ENCODE results near the gene PHF20. TPM values are rescaled to one million over a fixed set of nuclear protein-coding genes. Genes with fewer than 3 reads are reported as not detected.
"Not testable (repeated sequence)": the region's sequence is repeated elsewhere in the genome, so short reads cannot be mapped to it uniquely, and the experiment has no call there.

Gene PHF20
- total and polyA plus RNA-seq, 9 donors, result 17.6 to 70.0 (median 47.0) TPM

DNA sequence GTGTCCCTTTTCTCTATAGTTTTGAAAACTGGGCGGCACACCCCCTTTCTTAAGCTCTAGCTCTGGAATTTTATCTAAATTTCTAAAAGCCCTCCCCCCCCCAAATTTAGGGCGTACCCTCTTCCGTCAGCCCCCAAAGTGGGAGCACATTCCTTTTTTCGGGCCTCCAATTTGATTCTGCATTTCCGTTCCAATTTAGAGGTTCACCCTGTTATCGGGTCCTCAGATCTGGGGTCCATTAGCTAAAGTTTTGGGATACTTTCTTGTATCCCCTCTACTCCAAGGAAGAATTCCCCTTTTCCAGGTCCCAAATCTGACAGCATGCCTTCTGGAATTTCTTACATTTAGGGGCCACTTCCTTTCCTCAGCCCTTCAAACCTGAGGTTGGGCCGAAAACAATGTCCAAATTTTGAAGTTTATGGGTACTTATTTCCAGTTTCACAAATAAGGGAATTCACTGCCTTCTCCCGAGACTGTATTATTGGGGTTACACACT lies 796 bp downstream of the PHF20 start:
- H3K27me3 ChIP-seq, result no peaks in the 10 kb centered on the region
- intact Hi-C loops (cut with DNase I), result no loop called here
- 12 to 15% (median 13%) methylated on average over 8 of the region's 8 CpGs for WGBS, 3 donors
- no peaks in the 10 kb centered on the region for H3K9me3 ChIP-seq
- peak overlapping the region; percentile 85 to 88 for H3K27ac ChIP-seq
- TF ChIP-seq EP300 (IDR thresholded peaks at IDR 0.05) (no peak), POLR2A (IDR thresholded peaks at IDR 0.05) (no peak), CTCF (IDR thresholded peaks at IDR 0.05) (no peak)
- H3K4me1 ChIP-seq (ENCODE audit: insufficient read depth), result peaks cover 13% of the 10 kb centered on the region
- H3K36me3 ChIP-seq, result no peaks in the 10 kb centered on the region
- DNase-seq, result no peak
- peak overlapping the region; percentile 67 for H3K4me3 ChIP-seq

DNA sequence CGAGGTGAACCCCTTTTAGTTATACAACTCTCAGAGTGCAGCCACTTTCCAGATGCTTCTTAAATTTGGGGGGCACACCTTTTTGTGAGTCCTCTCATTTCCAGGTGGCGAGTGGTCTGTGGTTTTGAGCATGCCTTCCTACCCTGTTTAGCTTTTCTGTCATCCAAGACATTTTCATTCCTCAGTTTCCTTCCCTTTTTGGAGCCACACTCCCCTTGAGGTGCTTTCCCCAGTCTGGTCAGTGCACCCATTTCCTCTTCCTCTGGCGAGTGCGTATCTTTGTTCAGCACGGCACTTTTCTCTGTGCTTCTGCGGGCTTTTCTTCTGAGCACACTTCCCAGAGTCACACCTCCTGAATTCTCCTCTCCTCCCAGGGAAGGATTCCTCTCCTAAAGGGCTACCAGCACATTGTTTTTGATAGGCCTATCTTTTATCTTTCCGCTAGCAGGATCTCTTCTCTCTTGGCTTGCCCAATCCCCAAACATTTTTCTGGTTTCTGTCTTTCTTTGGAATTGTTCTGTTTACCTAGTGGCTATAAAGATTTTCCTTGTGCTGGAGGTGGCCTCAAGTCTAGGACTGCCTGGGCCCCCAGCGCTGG lies 1.4 kb downstream of the PHF20 start:
- 53 to 60% (median 59%) methylated on average over 8 of the region's 8 CpGs for WGBS, 3 donors
- intact Hi-C loops (cut with DNase I), result no loop called here
- Histone ChIP-seq H3K4me1 (ENCODE audit: insufficient read depth) (peaks cover 13% of the 10 kb centered on the region), H3K36me3 (no peaks in the 10 kb centered on the region), H3K27me3 (no peaks in the 10 kb centered on the region), H3K4me3 (no peak overlapping the region), H3K9me3 (no peaks in the 10 kb centered on the region), H3K27ac (peak overlapping the region in 1 of 2 donors; percentile 88)
- no peak for TF ChIP-seq POLR2A (IDR thresholded peaks at IDR 0.05)
- peak in 1 of 5 donors; percentile 31 for DNase-seq

DNA sequence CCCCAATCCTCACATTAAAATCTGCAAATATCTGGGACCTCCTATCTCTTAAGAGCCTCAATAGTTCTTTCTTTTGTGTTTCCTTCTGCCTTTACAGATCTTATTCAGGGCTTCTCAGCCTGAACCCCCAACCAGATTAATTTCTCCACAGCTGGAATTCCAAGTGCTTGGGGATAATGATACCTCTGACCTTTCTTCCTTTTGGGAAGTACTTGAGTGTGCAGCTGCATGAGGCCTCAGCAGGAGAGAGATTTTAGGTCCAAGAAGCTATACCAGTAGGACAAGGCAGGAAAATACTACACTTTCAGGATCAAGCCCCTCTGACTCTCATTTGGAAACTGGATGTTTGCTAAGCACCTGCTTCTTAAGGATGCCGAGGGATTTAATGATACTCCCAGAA lies 2.6 kb downstream of the PHF20 start:
- DNase-seq, result no peak
- no peak overlapping the region for H3K27ac ChIP-seq

DNA sequence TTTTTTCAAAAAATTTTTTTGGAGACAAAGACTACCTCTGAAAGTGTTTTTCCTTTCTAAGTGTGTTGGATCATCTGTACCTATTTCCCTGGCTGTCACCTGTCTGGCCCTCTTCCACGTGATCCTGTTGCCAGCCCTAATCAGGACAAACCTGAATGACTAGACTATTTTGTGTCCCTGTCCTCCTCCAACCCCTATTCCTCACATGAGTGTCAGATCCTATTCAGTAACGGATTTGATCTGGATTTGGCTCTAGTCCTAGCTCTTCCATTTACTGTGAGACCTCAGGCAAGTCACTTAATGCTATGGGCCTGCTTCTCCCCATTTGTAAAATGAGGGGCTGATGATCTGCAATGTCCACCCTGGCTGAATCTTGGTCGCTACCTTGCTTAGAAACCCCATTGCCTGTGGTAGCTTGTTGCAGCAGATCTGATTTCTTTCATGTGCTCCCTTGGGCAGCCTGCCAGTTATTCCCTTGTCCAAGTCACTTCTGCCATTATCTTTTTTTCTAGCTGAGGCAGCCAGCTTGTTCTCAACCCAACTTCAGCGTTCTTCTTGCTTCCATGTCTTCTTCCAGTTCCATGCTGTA lies 4.8 kb downstream of the PHF20 start:
- H3K27ac ChIP-seq, result no peak overlapping the region

More for the DNA sequence above, 2.6 kb downstream of the PHF20 start:
- Histone ChIP-seq H3K4me1 (ENCODE audit: insufficient read depth) (peaks cover 13% of the 10 kb centered on the region), H3K4me3 (no peak overlapping the region), H3K27me3 (no peaks in the 10 kb centered on the region), H3K9me3 (no peaks in the 10 kb centered on the region), H3K36me3 (no peaks in the 10 kb centered on the region)
- 70 to 81% (median 80%) methylated on average over 1 of the region's 1 CpG for WGBS, 3 donors
- TF ChIP-seq POLR2A (IDR thresholded peaks at IDR 0.05) (no peak), EP300 (IDR thresholded peaks at IDR 0.05) (no peak), CTCF (IDR thresholded peaks at IDR 0.05) (no peak)
- intact Hi-C loops (cut with DNase I), result no loop called here

DNA sequence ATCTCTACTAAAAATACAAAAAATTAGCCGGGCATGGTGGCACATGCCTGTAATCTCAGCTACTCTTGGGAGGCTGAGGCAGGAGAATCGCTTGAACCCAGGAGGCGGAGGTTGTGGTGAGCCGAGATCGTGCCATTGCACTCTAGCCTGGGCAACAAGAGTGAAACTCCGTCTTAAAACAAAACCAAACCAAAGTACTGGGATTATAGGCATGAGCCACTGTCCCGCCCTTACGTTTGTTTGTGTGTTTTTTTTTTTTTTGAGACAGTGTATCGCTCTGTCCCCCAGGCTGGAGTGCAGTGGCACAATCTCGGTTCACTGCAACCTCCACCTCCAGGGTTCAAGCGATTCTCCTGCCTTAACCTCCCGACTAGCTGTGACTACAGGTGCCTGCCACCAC lies 12.0 kb downstream of the PHF20 start:
- H3K9me3 ChIP-seq; H3K4me1 ChIP-seq (ENCODE audit: insufficient read depth): not testable (repeated sequence)

More for the DNA sequence above, 4.8 kb downstream of the PHF20 start:
- DNase-seq, result peak in 3 of 5 donors; percentile 23 to 64 (median 39)
- Histone ChIP-seq H3K36me3 (no peaks in the 10 kb centered on the region), H3K4me3 (no peak overlapping the region), H3K9me3 (no peaks in the 10 kb centered on the region), H3K4me1 (ENCODE audit: insufficient read depth) (peaks cover 6% of the 10 kb centered on the region), H3K27me3 (no peaks in the 10 kb centered on the region)
- WGBS, 3 donors, result 81 to 84% (median 81%) methylated on average over 4 of the region's 4 CpGs
- TF ChIP-seq POLR2A (IDR thresholded peaks at IDR 0.05), result no peak
- TF ChIP-seq CTCF (IDR thresholded peaks at IDR 0.05), result no peak
- TF ChIP-seq EP300 (IDR thresholded peaks at IDR 0.05), result no peak
- intact Hi-C loops (cut with DNase I), result no loop called here

DNA sequence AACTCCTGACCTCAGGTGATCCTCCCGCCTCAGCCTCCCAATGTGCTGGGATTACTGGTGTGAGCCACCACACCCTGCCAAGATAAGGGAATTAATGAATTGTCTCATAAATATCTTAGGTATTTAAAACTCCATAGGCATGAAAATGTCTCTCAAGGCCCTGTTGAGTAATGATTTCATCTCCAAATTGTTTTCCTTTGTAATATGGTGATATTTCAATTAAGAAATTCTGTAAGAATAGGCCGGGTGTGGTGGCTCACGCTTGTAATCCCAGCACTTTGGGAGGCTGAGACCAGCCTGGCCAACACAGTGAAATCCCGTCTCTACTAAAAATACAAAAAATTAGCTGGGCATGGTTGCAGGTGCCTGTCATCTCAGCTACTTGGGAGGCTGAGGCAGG lies 13.7 kb downstream of the PHF20 start:
- H3K9me3 ChIP-seq; DNase-seq; H3K36me3 ChIP-seq; H3K27me3 ChIP-seq; intact Hi-C loops (cut with DNase I); H3K4me1 ChIP-seq (ENCODE audit: insufficient read depth); H3K4me3 ChIP-seq; H3K27ac ChIP-seq: not testable (repeated sequence)
- 97 to 98% (median 98%) methylated on average over 4 of the region's 4 CpGs for WGBS, 3 donors

More for the DNA sequence above, 12.0 kb downstream of the PHF20 start:
- 92 to 96% (median 93%) methylated on average over 12 of the region's 12 CpGs for WGBS, 3 donors
- H3K27ac ChIP-seq; H3K36me3 ChIP-seq; DNase-seq; H3K27me3 ChIP-seq; H3K4me3 ChIP-seq; intact Hi-C loops (cut with DNase I): not testable (repeated sequence)

Measured in ovary (tissue), 9 donors.